Prostate gland (tissue), 2 donors: Measurements from ENCODE around the gene CD82.

ENCODE experiments used
- POLR2AphosphoS5 ChIP-seq: sonication (generic); formaldehyde crosslinking; IDR thresholded peaks from one replicate; pipeline ENCODE4 v1.6.1; 2017; ENCODE audit warnings: antibody characterized with exemption
- TF ChIP-seq, protein P1 (sequence below), 4 experiments: fragments of 200-600 bp in 2 of 4; fragments of 450-650 bp in 2 of 4; sonication (generic) in 2 of 4; IDR thresholded peaks; 1 replicate in 3 of 4; 2 replicates in 1 of 4; pipeline ENCODE4 v1.5.1; 2016 to 2019; ENCODE audit warnings: antibody characterized with exemption in 4 of 4, mild to moderate bottlenecking in 2 of 4, moderate library complexity in 2 of 4

- TF ChIP-seq, protein P1, sequence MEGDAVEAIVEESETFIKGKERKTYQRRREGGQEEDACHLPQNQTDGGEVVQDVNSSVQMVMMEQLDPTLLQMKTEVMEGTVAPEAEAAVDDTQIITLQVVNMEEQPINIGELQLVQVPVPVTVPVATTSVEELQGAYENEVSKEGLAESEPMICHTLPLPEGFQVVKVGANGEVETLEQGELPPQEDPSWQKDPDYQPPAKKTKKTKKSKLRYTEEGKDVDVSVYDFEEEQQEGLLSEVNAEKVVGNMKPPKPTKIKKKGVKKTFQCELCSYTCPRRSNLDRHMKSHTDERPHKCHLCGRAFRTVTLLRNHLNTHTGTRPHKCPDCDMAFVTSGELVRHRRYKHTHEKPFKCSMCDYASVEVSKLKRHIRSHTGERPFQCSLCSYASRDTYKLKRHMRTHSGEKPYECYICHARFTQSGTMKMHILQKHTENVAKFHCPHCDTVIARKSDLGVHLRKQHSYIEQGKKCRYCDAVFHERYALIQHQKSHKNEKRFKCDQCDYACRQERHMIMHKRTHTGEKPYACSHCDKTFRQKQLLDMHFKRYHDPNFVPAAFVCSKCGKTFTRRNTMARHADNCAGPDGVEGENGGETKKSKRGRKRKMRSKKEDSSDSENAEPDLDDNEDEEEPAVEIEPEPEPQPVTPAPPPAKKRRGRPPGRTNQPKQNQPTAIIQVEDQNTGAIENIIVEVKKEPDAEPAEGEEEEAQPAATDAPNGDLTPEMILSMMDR (IDR thresholded peaks at IDR 0.05): no peak
- TF ChIP-seq POLR2AphosphoS5: no peak
Measured at GRCh38 chr11:44565953-44566949, 788 bp downstream of the CD82 start.
